HUDEP-2 (cell line): Measurements from ENCODE around the gene CYP2W1.
"Not testable (repeated sequence)": the region's sequence is repeated elsewhere in the genome, so short reads cannot be mapped to it uniquely, and the experiment has no call there.

Source experiments
- DNase-seq, 76 experiments: peaks; one replicate each; lab custom pipeline; 2025; ENCODE audit not compliant: unreplicated experiment in 76 of 76; lab: John Stamatoyannopoulos, UW

The CYP2W1 gene

DNA sequence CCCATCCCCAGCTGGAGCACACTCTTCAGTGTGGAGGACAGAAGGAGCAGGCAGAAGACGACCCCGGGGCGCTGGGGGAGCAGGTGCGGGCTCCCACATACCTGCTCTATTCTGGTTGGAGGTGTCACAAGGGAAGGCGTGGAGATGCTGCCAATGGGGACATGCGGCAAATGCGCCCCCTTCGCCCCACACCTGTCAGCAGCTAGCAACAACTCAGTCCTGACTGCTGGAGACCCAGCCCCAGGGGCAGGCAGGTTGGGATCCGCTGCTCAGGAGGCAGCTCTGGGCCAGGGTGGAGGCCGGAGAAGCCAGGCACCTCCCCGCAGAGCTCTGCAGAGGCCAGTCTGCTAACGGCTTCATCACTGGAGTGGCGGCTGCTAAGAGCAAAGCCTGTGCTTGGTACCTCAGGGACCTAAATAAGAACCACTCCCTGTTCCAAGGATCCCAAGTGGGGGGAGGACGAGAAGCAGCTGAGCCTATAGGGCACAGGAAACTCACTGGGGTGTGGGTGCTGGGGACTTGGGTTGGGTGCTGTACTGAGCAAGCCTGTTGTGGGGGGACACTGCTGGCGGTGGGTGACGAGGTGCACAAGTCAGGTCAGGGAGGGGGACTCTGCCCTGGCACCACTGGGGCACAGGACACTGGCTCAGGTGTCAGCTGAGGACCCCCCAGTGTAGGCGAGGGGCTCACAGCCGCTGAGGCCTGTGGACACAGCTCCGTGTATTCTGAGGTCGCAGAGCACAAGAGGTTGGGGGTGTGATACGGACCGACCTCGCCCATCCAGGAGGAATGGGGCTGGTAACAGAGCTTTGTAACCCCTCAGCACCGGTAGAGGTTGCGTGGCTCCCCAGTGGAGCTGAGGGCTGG, 42.1 kb downstream of the CYP2W1 start:
- DNase-seq, result no peak

DNA sequence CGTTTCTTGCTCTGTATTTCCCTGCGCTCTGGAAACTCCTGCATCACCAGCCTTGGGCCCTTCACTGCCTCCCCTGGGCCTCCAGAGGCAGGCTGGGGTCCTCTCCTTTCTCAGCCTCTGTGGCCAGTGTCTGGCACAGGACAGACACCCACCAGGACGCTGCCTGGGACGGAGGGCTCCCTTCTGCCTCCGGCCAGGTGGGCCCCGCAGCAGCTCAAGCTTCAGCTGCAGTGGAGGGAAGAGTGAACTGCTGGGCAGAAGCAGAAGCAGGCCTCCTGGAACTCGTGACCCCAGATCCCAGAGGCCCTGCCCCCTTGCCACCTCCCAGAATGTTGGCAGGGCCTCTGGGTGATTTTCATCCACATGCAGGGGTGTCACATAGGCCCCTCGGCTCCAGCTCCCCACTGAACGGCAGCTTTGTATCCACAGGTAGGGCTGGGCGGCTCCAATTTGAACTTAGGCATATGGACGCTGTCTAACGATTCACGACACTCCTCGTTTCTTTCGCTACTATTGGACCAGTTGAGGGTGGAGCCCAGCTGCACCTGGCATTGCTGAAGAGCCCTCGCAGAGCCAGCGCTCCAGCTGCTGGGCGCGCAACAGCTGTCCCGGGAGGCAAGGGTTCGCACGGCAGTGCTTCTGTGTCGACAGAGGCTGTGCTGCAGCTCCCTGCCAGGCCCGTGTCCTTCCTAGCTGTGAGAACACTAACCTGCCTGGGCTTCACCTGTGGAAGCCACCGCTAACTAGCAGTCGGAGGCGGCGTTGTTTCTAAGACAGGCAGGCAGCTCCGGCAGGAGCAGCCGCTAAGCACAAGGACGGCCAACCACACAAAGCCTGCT, 43.0 kb downstream of the CYP2W1 start:
- DNase-seq, result no peak

DNA sequence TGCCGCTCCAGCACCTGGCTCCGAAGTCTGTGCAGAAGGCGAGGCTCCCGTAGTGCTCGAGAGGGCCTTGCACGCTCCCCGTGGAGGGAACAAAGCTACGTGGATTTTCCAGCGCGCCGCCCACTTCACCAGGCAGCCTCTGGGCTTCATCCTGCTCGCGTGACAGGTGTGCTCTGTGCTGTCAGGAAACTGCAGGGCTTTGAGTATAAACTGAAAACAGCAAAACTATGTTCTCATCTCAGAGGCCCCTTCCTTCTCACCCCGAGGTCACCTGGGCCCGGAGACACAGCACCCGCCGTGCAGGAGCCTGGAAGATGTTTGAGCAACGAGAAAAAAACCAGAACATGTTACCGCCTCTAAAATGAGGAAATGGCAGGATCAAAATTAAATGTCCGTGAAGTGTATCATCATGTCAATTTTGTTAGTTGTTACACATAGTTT, 43.8 kb downstream of the CYP2W1 start:
- no peak for DNase-seq

DNA sequence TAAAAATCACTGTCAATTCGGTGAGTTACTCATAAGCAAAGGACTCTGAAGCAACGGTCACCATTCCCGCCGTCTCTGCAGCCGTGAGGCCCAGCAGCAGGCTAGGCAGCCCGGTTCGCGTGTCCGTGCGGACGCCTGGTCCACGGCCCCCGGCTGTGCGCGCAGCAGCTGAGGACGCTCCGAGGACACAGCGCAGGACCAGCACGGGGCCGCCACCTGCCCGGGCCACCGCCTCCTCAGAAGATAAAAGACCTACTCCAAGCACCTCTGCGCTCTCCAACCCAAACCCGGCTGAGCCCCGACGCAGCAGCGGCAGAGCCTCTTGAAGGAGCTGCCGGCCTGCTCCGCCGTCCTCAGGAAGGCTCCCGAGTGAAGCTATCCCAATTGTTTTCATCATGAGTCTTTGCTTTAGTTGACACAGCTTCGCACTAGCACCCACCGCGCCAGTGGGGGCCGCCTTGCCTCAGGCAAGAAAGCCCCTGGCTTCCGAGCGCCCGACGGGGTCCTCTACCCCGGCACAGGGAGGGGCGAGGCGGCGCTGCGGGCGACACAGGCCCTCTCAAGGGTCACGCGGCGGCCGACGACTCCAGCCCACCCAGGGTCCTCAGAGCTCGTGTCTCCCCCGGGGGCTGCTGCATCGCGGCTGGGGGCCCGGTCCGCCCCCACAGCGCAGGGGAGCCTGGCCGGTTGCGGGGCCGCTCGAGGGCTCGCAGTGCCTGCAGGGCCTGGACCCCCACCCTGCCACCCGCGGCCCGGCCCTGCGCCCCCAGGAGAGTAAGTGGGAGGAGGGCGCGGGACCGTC, 44.5 kb downstream of the CYP2W1 start:
- peak in 1 of 76 experiments; percentile 4 for DNase-seq

DNA sequence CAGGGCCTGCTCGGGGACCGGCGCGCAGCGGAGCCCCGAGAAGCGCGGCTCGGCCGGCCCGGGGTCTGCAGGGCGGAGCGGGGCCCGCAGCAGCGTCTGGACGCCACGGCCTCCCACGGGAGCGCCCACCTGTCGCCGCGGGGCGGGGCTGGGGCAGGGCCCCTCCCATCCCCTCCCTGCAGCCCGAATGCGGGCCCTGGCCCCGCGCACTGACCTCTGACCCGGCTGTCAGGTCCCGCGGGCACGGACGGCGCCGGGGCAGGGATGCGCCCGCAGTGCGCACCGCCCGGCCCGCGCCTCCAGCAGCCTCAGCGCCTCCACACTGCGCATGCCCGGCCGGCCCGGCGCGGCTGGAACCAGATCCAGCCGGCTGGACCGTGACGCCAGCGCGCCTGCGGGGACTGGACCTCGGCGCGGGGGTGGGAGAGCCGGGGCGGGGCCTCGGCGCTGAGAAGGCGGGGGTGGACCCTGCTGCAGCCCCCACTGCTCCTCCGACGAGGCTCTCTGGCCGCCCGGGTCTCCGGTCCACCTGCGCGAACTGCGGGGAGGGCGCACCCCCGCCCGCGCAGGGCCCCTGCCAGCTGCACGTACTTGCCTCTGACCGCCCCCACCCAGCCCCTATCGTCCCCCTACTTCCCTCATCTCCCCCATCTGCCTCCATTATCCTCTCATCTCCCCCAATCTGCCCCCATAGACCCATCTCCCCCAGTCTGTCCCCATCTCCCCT, 45.2 kb downstream of the CYP2W1 start:
- DNase-seq, result peak in 74 of 76 experiments; percentile 14 to 97 (median 81)

DNA sequence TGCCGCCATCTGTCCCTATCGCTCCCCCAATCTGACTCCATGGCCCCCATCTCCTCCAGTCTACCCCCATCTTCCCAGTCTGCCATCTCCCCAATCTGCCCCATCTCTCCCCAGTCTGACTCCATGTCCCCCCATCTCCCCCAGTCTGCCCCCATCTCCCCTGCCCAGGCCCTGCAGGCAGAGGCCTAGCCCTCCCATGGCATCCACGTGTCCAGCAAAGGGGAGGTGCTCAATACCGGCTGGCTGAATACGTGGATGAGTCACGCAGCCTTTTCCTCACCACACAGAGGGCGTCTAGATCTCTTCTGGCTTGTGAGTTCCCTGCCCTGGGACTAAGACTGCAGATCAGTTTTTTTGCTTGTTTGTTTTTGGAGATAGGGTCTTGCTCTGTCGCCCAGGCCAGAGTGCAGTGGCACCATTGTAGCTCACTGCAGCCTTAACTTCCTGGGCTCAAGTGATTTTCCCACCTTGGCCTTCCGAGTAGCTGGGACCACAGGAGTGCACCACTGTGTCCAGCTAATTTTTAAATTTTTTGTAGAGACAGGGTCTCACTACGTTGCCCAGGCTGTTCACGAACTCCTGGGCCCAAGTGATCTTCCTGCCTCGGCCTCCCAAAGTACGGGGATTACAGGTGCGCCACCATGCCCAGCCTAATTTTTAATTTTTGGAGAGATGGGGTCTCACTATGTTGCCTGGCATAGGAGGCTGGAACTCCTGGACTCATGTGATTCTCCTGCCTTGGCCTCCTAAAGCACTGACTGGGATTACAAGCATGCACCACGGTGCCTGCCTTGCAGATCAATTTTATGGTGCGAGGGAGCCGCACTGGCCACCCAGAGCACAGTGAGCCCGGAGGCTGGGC, 46.0 kb downstream of the CYP2W1 start:
- DNase-seq, result peak in 72 of 76 experiments; percentile 44 to 92 (median 78)

DNA sequence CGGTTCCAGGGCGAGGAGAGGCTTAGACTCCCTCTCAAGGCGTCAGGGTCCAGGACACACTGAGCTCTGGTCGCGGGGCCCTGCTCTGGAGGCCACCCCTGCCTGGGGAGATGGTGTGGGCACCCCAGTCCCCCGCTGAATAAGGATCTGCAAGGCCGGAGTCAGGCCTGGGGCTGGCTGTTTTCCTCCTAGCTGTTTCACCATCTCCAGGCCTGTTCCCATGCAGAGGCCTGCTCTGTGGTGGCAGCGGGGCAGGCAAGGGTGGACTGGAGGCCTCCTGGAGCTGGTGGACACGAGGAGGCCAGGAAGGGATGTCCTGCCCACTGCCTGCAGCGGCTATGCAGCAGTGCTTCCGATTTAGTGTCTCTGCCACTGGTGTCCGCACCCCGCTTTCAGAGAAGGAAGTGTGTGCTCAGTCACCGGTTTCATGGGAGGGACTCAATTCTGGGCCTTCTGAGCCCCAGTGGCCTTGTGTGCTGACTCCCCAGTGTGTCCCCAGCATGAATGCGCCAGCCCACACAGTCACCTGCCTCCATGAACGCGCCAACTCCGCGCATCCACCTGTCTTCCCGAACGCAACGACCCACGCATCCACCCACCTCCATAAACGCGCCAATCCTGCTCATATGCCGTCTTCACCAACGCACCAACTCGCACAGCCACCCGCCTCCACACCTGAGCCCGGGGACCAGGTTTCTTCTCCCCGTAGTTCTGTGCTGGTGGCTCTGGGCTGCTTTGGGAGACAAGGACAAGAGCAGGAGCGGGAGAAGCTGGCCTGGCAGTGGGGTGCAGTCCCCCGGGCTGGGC, 46.9 kb downstream of the CYP2W1 start:
- DNase-seq, result no peak

DNA sequence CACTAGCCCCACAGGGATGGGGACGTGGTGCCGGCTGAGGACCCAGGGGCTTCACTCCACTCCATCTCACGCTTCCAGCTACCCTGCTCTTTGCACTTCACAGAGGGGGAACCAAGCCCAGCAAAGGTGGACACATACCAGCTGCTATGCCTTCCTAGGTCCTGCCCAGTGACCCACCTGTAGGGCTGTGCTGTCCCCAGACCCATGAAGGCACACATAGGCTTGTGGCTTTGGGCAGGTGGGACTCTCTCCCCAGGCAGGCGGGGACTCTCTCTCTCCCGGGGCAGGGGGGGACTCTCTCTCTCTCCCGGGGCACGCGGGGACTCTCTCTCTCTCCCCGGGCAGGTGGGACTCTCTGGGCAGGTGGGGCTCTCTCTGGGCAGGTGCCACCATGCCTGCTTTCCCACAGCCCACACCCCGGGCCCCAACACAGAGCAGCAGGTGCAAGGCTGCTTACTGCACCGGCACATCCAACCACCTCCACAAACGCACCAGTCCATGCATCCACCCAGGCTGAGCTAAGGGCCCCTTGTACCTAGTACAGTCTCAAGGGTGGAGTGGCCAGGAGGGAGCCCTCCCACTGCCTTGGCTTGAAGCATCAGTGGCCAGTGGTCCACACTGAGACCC, 47.6 kb downstream of the CYP2W1 start:
- no peak for DNase-seq

DNA sequence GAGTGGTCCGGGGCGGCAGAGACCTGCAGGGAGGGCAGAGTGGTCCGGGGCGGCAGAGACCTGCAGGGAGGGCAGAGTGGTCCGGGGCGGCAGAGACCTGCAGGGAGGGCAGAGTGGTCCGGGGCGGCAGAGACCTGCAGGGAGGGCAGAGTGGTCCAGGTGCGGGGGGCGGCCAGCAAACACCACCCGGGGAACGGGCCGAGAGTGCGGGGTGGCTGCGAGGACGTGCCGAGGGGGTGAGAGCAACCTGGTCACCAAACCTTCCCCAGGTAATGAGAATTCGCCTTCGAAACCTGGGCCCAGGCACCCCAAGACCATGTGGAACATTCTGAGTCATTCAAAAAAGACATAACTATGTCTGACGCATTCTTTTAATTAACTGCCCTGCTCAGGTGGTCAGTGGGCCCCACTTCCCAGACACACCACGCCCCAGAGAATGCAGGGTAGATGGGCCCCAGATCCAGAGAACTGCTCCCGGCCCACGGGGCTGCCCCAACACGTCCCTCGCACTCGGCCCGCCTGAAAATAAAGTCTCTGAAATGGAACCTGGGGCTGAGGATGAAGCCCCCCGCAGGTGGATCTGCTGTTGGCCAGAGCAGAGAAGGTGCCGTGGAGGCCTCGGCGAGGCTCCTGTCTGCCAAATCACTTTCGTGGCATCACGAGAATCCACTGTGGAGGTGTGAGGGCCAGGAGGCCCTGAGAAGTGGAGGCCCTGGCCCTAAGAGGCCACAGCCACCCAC, 48.9 kb downstream of the CYP2W1 start:
- no peak for DNase-seq

DNA sequence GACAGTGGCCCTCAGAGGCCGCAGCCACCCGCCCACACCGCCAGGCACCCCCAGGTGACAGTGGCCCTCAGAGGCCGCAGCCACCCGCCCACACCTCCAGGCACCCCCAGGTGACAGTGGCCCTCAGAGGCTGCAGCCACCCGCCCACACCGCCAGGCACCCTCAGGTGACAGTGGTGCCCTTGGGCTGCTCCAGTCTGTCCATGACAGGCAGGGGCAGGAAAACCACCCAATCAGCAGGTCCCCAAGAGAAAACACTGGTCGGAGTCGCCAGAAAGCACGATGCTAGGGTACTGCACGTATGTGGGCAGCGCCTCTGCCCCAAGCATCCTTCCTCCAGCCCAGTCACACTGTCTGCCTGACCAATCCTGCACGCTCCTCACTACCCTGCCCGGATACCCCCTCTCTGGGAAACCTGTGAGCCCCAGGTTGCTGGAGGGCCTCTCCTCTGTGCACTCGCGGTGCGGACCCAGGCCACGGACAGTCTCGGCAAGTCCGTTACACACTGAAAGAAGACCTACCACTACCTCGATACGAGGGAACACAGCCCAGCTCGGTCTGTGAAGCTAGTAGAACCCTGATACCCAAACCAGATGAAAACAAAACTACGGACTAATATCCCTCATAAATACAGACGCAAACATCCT, 49.7 kb downstream of the CYP2W1 start:
- no peak for DNase-seq

DNA sequence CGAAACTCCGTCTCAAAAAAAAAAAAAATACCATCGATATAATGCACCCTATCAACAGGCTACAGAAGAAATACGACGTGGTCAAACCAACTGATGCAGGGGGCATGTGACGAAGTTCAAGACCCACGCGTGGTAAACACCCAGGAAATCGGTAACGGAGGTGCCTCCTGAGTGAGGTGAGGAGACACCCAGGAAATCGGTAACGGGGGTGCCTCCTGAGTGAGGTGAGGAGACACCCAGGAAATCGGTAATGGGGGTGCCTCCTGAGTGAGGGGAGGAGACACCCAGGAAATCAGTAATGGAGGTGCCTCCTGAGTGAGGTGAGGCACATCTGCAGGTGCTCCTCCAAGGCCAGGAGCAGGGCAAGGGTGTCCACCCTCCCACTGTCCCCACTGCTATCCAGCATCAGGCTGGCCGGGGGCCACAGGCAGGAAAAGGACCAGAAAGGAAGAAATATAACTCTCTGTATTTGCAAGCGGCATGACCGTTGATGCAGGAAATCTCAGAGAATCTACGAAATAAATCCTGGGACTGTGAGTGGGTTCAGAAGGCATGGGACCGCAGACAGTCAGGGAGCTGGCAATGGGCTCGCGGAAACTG, 50.7 kb downstream of the CYP2W1 start:
- DNase-seq, result no peak

DNA sequence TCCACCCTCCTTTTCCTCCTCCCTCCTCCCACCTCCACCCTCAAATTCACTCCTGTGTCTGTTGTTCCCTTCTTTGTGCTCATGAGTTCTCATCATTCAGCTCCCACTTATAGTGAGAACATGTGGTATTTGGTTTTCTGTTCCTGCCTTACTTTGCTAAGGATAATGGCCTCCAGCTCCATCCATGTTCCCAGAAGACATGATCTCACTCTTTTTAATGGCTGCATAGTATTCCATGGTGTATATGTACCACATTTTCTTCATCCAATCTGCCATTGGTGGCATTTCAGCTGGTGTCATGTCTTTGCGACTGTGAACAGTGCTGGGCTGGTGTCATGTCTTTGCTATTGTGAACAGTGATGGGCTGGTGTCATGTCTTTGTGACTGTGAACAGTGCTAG, 51.8 kb downstream of the CYP2W1 start:
- DNase-seq, result not testable (repeated sequence)

DNA sequence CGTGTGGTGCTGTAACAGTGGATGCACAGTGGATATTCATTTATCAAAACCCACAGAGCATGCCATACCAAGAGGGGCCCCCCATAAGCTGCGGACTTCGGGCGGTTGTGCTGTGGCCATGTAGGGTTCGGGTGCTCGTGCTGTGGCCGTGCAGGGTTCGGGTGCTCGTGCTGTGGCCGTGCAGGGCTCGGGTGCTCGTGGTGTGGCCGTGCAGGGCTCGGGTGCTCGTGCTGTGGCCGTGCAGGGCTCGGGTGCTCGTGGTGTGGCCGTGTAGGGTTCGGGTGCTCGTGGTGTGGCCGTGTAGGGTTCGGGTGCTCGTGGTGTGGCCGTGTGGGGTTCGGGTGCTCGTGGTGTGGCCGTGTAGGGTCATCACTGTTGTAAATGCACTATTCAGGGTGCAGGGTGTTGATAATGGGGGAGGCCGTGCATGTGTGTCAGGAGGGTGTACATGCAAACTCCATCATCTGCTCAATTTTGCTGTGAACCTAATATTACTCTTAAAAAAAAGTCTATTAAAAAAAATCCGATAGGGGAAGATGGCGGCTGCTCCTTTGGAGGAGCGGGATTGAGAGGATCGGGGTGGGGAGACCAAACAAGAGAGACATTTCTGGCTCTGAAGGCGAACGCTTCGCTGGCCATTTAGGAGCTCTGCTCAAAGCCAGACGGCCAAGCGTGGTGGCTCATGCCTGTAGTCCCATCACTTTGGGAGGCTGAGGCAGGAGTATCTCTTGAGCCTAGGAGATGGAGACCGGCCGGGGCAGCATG, 53.4 kb downstream of the CYP2W1 start:
- not testable (repeated sequence) for DNase-seq
